Spinal cord (tissue), 10 donors: Measurements from ENCODE around the gene SARNP. TPM values are rescaled to one million over a fixed set of nuclear protein-coding genes. Genes with fewer than 3 reads are reported as not detected.

Source experiments
- DNase-seq, 6 donors: peaks; one replicate each; pipeline versions ENCODE4 v3.0.0 to v3.0.0-alpha.2; 2013 to 2015; ENCODE audit warnings: low spot score in 6 of 6, low read depth in 4 of 6
- H3K27ac ChIP-seq: one replicate; pipeline ENCODE4 v1.5.1; 2013; ENCODE audit warnings: low read depth, low read length, control low read depth
- H3K27me3 ChIP-seq: one replicate; pipeline ENCODE4 v1.6.1; 2013; ENCODE audit warnings: low read length; ENCODE audit not compliant: control insufficient read depth, insufficient read depth
- H3K36me3 ChIP-seq: one replicate; pipeline ENCODE4 v1.6.1; 2013; ENCODE audit warnings: low read length; ENCODE audit not compliant: control insufficient read depth, insufficient read depth
- H3K4me1 ChIP-seq: one replicate; pipeline ENCODE4 v1.6.1; 2013; ENCODE audit warnings: low read length; ENCODE audit not compliant: control insufficient read depth, insufficient read depth
- H3K4me3 ChIP-seq: one replicate; pipeline ENCODE4 v1.5.1; 2013; ENCODE audit warnings: low read depth, low read length, control low read depth
- H3K9me3 ChIP-seq: one replicate; pipeline ENCODE4 v1.6.1; 2013; ENCODE audit warnings: low read length; ENCODE audit not compliant: control insufficient read depth, insufficient read depth
- WGBS: methylation state at CpG from one replicate; pipeline ENCODE4 v1.1.5; 2013; ENCODE audit warnings: missing lambda C conversion rate; ENCODE audit not compliant: insufficient coverage; 5-methylcytosine and 5-hydroxymethylcytosine counted together
- polyA plus RNA-seq, 2 donors: library from polyadenylated mRNA; unstranded; fragments of 120-200 nt; gene quantifications; one replicate each; pipeline ENCODE4 v1.2.1, GENCODE V29; 2013; ENCODE audit not compliant: insufficient read length in 2 of 2
- total RNA-seq, 2 donors: library from RNA; depleted of rRNA in 1 of 2; stranded (reverse); fragments of 120-200 nt in 1 of 2; fragments of >200 nt in 1 of 2; gene quantifications; one replicate each; pipeline versions ENCODE4 v1.2.3 to v1.2.4, GENCODE V29; 2013 to 2014
- donor health status: healthy.

Gene SARNP
- total and polyA plus RNA-seq, 4 donors, result 52.9 to 98.1 (median 91.2) TPM

- WGBS, result 0% methylated on average over 6 of the region's 14 CpGs
- peak in 5 of 6 donors; percentile 89 to 98 (median 96) for DNase-seq
- peaks cover 35% of the 10 kb centered on the region for H3K4me1 ChIP-seq
Observed at GRCh38 chr12:55738123-55739024, 79.2 kb downstream of the SARNP start.

GRCh38 chr12:55737581-55738122, 79.9 kb downstream of the SARNP start:
- Histone ChIP-seq H3K9me3 (no peaks in the 10 kb centered on the region), H3K27me3 (no peaks in the 10 kb centered on the region), H3K4me3 (peak overlapping the region; percentile 55), H3K27ac (peak overlapping the region; percentile 93), H3K36me3 (no peaks in the 10 kb centered on the region), H3K4me1 (peaks cover 35% of the 10 kb centered on the region)
- peak in 1 of 6 donors; percentile 73 for DNase-seq
- WGBS, result 0% methylated on average over 1 of the region's 4 CpGs

More at GRCh38 chr12:55738123-55739024, 79.2 kb downstream of the SARNP start:
- Histone ChIP-seq H3K27me3 (no peaks in the 10 kb centered on the region), H3K9me3 (no peaks in the 10 kb centered on the region), H3K4me3 (peak overlapping the region; percentile 55), H3K27ac (peak overlapping the region; percentile 93), H3K36me3 (no peaks in the 10 kb centered on the region)

GRCh38 chr12:55736780-55737580, 80.5 kb downstream of the SARNP start:
- peak in 2 of 6 donors; percentile 74 to 76 for DNase-seq
- Histone ChIP-seq H3K4me3 (peak overlapping the region; percentile 55), H3K27ac (peak overlapping the region; percentile 93), H3K9me3 (no peaks in the 10 kb centered on the region), H3K36me3 (peaks cover 5% of the 10 kb centered on the region), H3K27me3 (no peaks in the 10 kb centered on the region), H3K4me1 (peaks cover 37% of the 10 kb centered on the region)
- WGBS, result 28% methylated on average over 6 of the region's 6 CpGs

GRCh38 chr12:55736076-55736475, 81.4 kb downstream of the SARNP start:
- Histone ChIP-seq H3K4me3 (no peak overlapping the region), H3K27ac (no peak overlapping the region), H3K36me3 (peaks cover 5% of the 10 kb centered on the region), H3K27me3 (no peaks in the 10 kb centered on the region), H3K9me3 (no peaks in the 10 kb centered on the region), H3K4me1 (peaks cover 39% of the 10 kb centered on the region)
- 66% methylated on average over 3 of the region's 3 CpGs for WGBS
- DNase-seq, result no peak

GRCh38 chr12:55734595-55734994, 82.9 kb downstream of the SARNP start:
- Histone ChIP-seq H3K9me3 (no peaks in the 10 kb centered on the region), H3K4me1 (peaks cover 53% of the 10 kb centered on the region), H3K36me3 (peaks cover 5% of the 10 kb centered on the region), H3K27ac (no peak overlapping the region), H3K4me3 (no peak overlapping the region), H3K27me3 (no peaks in the 10 kb centered on the region)
- no peak for DNase-seq
- 100% methylated on average over 1 of the region's 3 CpGs for WGBS

GRCh38 chr12:55733858-55734257, 83.7 kb downstream of the SARNP start:
- Histone ChIP-seq H3K27me3 (no peaks in the 10 kb centered on the region), H3K4me3 (no peak overlapping the region), H3K4me1 (peaks cover 59% of the 10 kb centered on the region), H3K9me3 (no peaks in the 10 kb centered on the region), H3K36me3 (peaks cover 5% of the 10 kb centered on the region), H3K27ac (no peak overlapping the region)
- no peak for DNase-seq
- WGBS, result 75% methylated on average over 2 of the region's 2 CpGs

- WGBS, result 82% methylated on average over 11 of the region's 14 CpGs
- H3K36me3 ChIP-seq, result peaks cover 5% of the 10 kb centered on the region
- H3K9me3 ChIP-seq, result no peaks in the 10 kb centered on the region
- peaks cover 56% of the 10 kb centered on the region for H3K4me1 ChIP-seq
- H3K4me3 ChIP-seq, result no peak overlapping the region
- no peaks in the 10 kb centered on the region for H3K27me3 ChIP-seq
- H3K27ac ChIP-seq, result no peak overlapping the region
- no peak for DNase-seq
Observed at GRCh38 chr12:55733021-55733555, 84.4 kb downstream of the SARNP start.

- no peak for DNase-seq
- WGBS, result 71% methylated on average over 2 of the region's 4 CpGs
- no peak overlapping the region for H3K4me3 ChIP-seq
- H3K27me3 ChIP-seq, result no peaks in the 10 kb centered on the region
- H3K9me3 ChIP-seq, result no peaks in the 10 kb centered on the region
- H3K4me1 ChIP-seq, result peaks cover 56% of the 10 kb centered on the region
- no peak overlapping the region for H3K27ac ChIP-seq
- peaks cover 5% of the 10 kb centered on the region for H3K36me3 ChIP-seq
Observed at GRCh38 chr12:55732288-55732687, 85.2 kb downstream of the SARNP start.
